ENCODE data around the gene GMDS.

- TF ChIP-seq CTCF (IDR thresholded peaks at IDR 0.05 in 4 of 5, conservative IDR thresholded peaks at IDR 0.05 in 1 of 5): no peak
- no peak for TF ChIP-seq POLR2A (IDR thresholded peaks at IDR 0.05)
Measured at GRCh38 chr6:1810880-1811279, 434.5 kb downstream of the GMDS start.

Data from gastrocnemius medialis (tissue), 4 donors.